IMR-90 (cell line): ENCODE measurements around the gene EPHB1. TPM values are rescaled to one million over a fixed set of nuclear protein-coding genes. Genes with fewer than 3 reads are reported as not detected.
A peak's percentile ranks its signal among the peaks of the same experiment; 100 is the strongest.

Source experiments
- ATAC-seq: fragments of 200-7000 bp; cut with Tn5 transposase; 2 replicates; pipeline ENCODE4 v1.9.1; 2020; ENCODE audit warnings: low read depth, mild to moderate bottlenecking, moderate library complexity
- BruUV-seq: library from RNA; stranded (reverse); fragments of 400-500 nt; replicated peaks from 2 replicates; lab custom pipeline; 2021; lab: Mats Ljungman, UMichigan
- CTCF ChIA-PET: fragments of 300-600 bp; formaldehyde crosslinking; extraction: SDS; loops from one replicate; lab custom pipeline; 2021; ENCODE audit warnings: antibody characterized with exemption; lab: Yijun Ruan, JAX
- POLR2A ChIA-PET: fragments of 300-600 bp; sonication (Branson Sonifier 250); formaldehyde crosslinking; loops from one replicate; lab custom pipeline; 2022; ENCODE audit warnings: antibody characterized with exemption; ENCODE audit not compliant: unreplicated experiment; lab: Charles Lee
- DNase-seq: peaks from one replicate; pipeline ENCODE4 v3.0.0; 2013
- H2AFZ ChIP-seq: replicated peaks from 2 replicates; pipeline ENCODE3; 2013; ENCODE audit warnings: low read length, mild to moderate bottlenecking; ENCODE audit not compliant: poor library complexity
- H2AK5ac ChIP-seq: 2 replicates; pipeline ENCODE4 v1.6.1; 2013; ENCODE audit warnings: low read depth, low read length, inconsistent platforms
- H2AK9ac ChIP-seq: replicated peaks from 2 replicates; pipeline ENCODE3; 2013; ENCODE audit warnings: mild to moderate bottlenecking, low read depth, low read length, moderate library complexity; ENCODE audit not compliant: poor library complexity
- H2BK120ac ChIP-seq: 2 replicates; pipeline ENCODE4 v1.6.1; 2013; ENCODE audit warnings: low read depth, low read length, inconsistent platforms
- H2BK15ac ChIP-seq: 3 replicates; pipeline ENCODE4 v1.6.1; 2013; ENCODE audit warnings: low read depth, low read length, inconsistent platforms
- H2BK20ac ChIP-seq: 2 replicates; pipeline ENCODE4 v1.6.1; 2013; ENCODE audit warnings: low read depth, mild to moderate bottlenecking, inconsistent platforms, low read length, moderate library complexity
- H2BK5ac ChIP-seq: 2 replicates; pipeline ENCODE4 v1.6.1; 2013; ENCODE audit warnings: mild to moderate bottlenecking, low read depth, low read length, inconsistent platforms; ENCODE audit not compliant: poor library complexity, severe bottlenecking
- H3K14ac ChIP-seq: replicated peaks from 2 replicates; pipeline ENCODE4 v1.6.1; 2013; ENCODE audit warnings: low read depth, low read length, inconsistent platforms
- H3K18ac ChIP-seq: 2 replicates; pipeline ENCODE4 v1.6.1; 2013; ENCODE audit warnings: low read depth, low read length, control low read depth
- H3K23ac ChIP-seq: 2 replicates; pipeline ENCODE4 v1.6.1; 2013; ENCODE audit warnings: low read depth, low read length, inconsistent platforms
- H3K27ac ChIP-seq: 2 replicates; pipeline ENCODE4 v1.5.1; 2013; ENCODE audit warnings: mild to moderate bottlenecking, control low read depth, low read length; ENCODE audit not compliant: insufficient read depth
- H3K27me3 ChIP-seq: 2 replicates; pipeline ENCODE4 v1.6.1; 2013; ENCODE audit warnings: low read length; ENCODE audit not compliant: control insufficient read depth, insufficient read depth
- H3K36me3 ChIP-seq: 2 replicates; pipeline ENCODE4 v1.6.1; 2013; ENCODE audit warnings: low read length, mixed read lengths; ENCODE audit not compliant: control insufficient read depth, insufficient read depth
- H3K4ac ChIP-seq: 2 replicates; pipeline ENCODE4 v1.6.1; 2013; ENCODE audit warnings: low read depth, low read length, inconsistent platforms
- H3K4me1 ChIP-seq: 2 replicates; pipeline ENCODE4 v1.6.1; 2013; ENCODE audit warnings: low read length, mixed read lengths; ENCODE audit not compliant: control insufficient read depth, insufficient read depth
- H3K4me2 ChIP-seq: 2 replicates; pipeline ENCODE4 v1.6.1; 2013; ENCODE audit warnings: low read depth, mild to moderate bottlenecking, control low read depth, low read length, moderate library complexity
- H3K4me3 ChIP-seq: 2 replicates; pipeline ENCODE4 v1.5.1; 2013; ENCODE audit warnings: low read depth, mild to moderate bottlenecking, control low read depth, low read length, moderate library complexity; ENCODE audit not compliant: insufficient read depth
- H3K56ac ChIP-seq: 2 replicates; pipeline ENCODE4 v1.6.1; 2013; ENCODE audit warnings: low read length, inconsistent platforms; ENCODE audit not compliant: insufficient read depth; ENCODE audit errors: extremely low read depth
- H3K79me1 ChIP-seq, 2 experiments: 2 replicates each; pipeline ENCODE4 v1.6.1; 2013; ENCODE audit warnings: low read length in 2 of 2, inconsistent platforms in 1 of 2, low read depth in 1 of 2
- H3K9ac ChIP-seq: 2 replicates; pipeline ENCODE4 v1.6.1; 2013; ENCODE audit warnings: low read depth, low read length, control low read depth
- H3K9me1 ChIP-seq: 2 replicates; pipeline ENCODE4 v1.6.1; 2013; ENCODE audit warnings: low read length, inconsistent platforms; ENCODE audit not compliant: insufficient read depth
- H3K9me3 ChIP-seq: 2 replicates; pipeline ENCODE4 v1.6.1; 2013; ENCODE audit warnings: low read length; ENCODE audit not compliant: control insufficient read depth, insufficient read depth
- H4K20me1 ChIP-seq: 2 replicates; pipeline ENCODE4 v1.6.1; 2013; ENCODE audit warnings: low read length, inconsistent platforms; ENCODE audit not compliant: insufficient read depth
- H4K5ac ChIP-seq: 2 replicates; pipeline ENCODE4 v1.6.1; 2013; ENCODE audit warnings: mild to moderate bottlenecking, low read depth, low read length, control low read depth
- H4K8ac ChIP-seq, 2 experiments: 2 replicates each; pipeline ENCODE4 v1.6.1; 2013; ENCODE audit warnings: low read depth in 2 of 2, low read length in 2 of 2, control low read depth in 1 of 2, inconsistent platforms in 1 of 2
- H4K91ac ChIP-seq: 2 replicates; pipeline ENCODE4 v1.6.1; 2013; ENCODE audit warnings: low read depth, low read length, inconsistent platforms; ENCODE audit not compliant: insufficient read depth
- BHLHE40 ChIP-seq: fragments of 150-350 bp; IDR thresholded peaks from 2 replicates; pipeline ENCODE4 v1.6.1; 2016; ENCODE audit warnings: mild to moderate bottlenecking, low read depth, low read length
- CHD1 ChIP-seq: IDR thresholded peaks from 2 replicates; pipeline ENCODE4 v1.6.1; 2012; ENCODE audit warnings: low read depth, low read length, improper control_type of control experiment
- MAZ ChIP-seq: IDR thresholded peaks from 2 replicates; pipeline ENCODE4 v1.6.1; 2012; ENCODE audit warnings: low read depth, mild to moderate bottlenecking, low read length, improper control_type of control experiment, moderate library complexity, borderline replicate concordance
- POLR2A ChIP-seq: IDR thresholded peaks from 2 replicates; pipeline ENCODE4 v1.6.1; 2012; ENCODE audit warnings: mild to moderate bottlenecking, low read depth, low read length
- RAD21 ChIP-seq: IDR thresholded peaks from 2 replicates; pipeline ENCODE4 v1.6.1; 2012; ENCODE audit warnings: low read length, improper control_type of control experiment
- RCOR1 ChIP-seq: IDR thresholded peaks from 2 replicates; pipeline ENCODE4 v1.6.1; 2012; ENCODE audit warnings: mild to moderate bottlenecking, low read length, improper control_type of control experiment; ENCODE audit not compliant: insufficient replicate concordance
- RFX5 ChIP-seq: IDR thresholded peaks from 2 replicates; pipeline ENCODE4 v1.8.0; 2012; ENCODE audit warnings: low read depth, mild to moderate bottlenecking, low read length, moderate library complexity
- SMC3 ChIP-seq: fragments of 150-350 bp; IDR thresholded peaks from 2 replicates; pipeline ENCODE4 v1.6.1; 2016; ENCODE audit warnings: low read depth, mild to moderate bottlenecking, antibody characterized with exemption, low read length, moderate library complexity
- WGBS, 2 experiments: methylation state at CpG; one replicate each; pipeline versions ENCODE4 v1.1.5 to v1.1.7; 2013; ENCODE audit warnings: missing lambda C conversion rate in 2 of 2; ENCODE audit not compliant: insufficient read length in 1 of 2; ENCODE audit errors: extremely low coverage in 2 of 2; 5-methylcytosine and 5-hydroxymethylcytosine counted together
- dilution Hi-C: fragments of 300-500 bp; cut with HindIII; formaldehyde crosslinking; loops from one replicate; pipeline ENCODE4 v1.14.3; 2018; ENCODE audit warnings: low sequenced_read_pairs; ENCODE audit not compliant: unreplicated experiment
- in situ Hi-C: fragments of 300-500 bp; cut with MboI; formaldehyde crosslinking; loops from 3 replicates; pipeline ENCODE4 v1.14.3; 2019; ENCODE audit warnings: low sequenced_read_pairs, inconsistent platforms, mixed read lengths
- intact Hi-C: fragments of 100-400 bp; cut with micrococcal nuclease; formaldehyde crosslinking; loops from 2 replicates; pipeline ENCODE4 v1.10.0; 2022
- polyA plus RNA-seq, 3 experiments: library from polyadenylated mRNA; depleted of rRNA; stranded (reverse); fragments of >200 nt; gene quantifications; 2 replicates each; pipeline ENCODE4 v1.2.3, GENCODE V29; 2012; ENCODE audit warnings: low replicate concordance in 1 of 3
- total RNA-seq: library from RNA; depleted of rRNA; stranded (reverse); fragments of >200 nt; gene quantifications from 2 replicates; pipeline ENCODE4 v1.2.3, GENCODE V29; 2012

EPHB1 gene
- total and polyA plus RNA-seq, 2 of the 4 experiments (the other 2 are of a cell fraction) = 0.17 to 0.36 TPM

DNA sequence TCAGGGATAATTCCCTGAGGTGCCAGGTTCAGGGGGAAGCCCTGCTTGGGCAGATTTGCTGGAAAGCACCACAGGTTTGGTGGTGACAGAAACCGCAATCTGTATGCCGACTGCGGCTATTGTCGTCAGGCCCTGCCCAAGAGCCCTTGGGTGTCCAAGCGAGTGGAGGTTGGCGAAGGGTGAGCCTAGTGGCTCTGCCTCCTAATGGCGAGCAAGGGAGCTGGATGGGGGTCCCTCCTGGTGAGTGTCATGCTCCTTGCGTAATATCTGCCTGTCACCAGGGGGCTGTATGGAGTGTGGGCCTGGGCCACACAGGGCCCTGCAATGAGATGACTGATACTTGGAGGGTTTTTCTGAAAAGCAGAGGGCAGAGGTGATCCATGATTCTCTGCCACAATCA lies 101.6 kb downstream of the EPHB1 start:
- ATAC-seq (no peak), DNase-seq (no peak)
- no peak for TF ChIP-seq CHD1
- TF ChIP-seq BHLHE40 = no peak
- no peak for TF ChIP-seq POLR2A
- TF ChIP-seq RFX5 = no peak
- TF ChIP-seq RCOR1 = no peak
- TF ChIP-seq RAD21 = no peak
- no peak for TF ChIP-seq MAZ
- no peak for TF ChIP-seq SMC3
- H2BK5ac ChIP-seq = no peak overlapping the region
- no peak overlapping the region for H4K91ac ChIP-seq
- H3K9me3 ChIP-seq = no peaks in the 10 kb centered on the region
- H3K4me2 ChIP-seq = no peak overlapping the region
- H3K23ac ChIP-seq = no peak overlapping the region
- no peak overlapping the region for H3K9ac ChIP-seq
- no peak overlapping the region for H3K27ac ChIP-seq
- no peak overlapping the region for H3K56ac ChIP-seq
- H3K18ac ChIP-seq = no peak overlapping the region
- no TSS peak for BruUV-seq
- WGBS, 2 experiments = 46% methylated on average over 2 of the region's 8 CpGs; no CpG with 5 or more reads in 1 of the 2 experiments
- H2AFZ ChIP-seq = peak overlapping the region; percentile 49
- in situ Hi-C loops (no loop called here), dilution Hi-C loops (no loop called here), intact Hi-C loops (no loop called here)
- no peak overlapping the region for H2BK15ac ChIP-seq
- no peaks in the 10 kb centered on the region for H4K20me1 ChIP-seq
- no peak overlapping the region for H3K4ac ChIP-seq
- no peak overlapping the region for H3K14ac ChIP-seq
- no peak overlapping the region for H2AK5ac ChIP-seq
- H2BK20ac ChIP-seq = no peak overlapping the region
- POLR2A ChIA-PET = no interaction called here
- H3K27me3 ChIP-seq = no peaks in the 10 kb centered on the region
- H3K36me3 ChIP-seq = no peaks in the 10 kb centered on the region
- no peak overlapping the region for H4K5ac ChIP-seq
- H3K4me3 ChIP-seq = no peak overlapping the region
- no peak overlapping the region for H2AK9ac ChIP-seq
- H3K4me1 ChIP-seq = no peaks in the 10 kb centered on the region
- no peaks in the 10 kb centered on the region for H3K79me1 ChIP-seq
- no peak overlapping the region for H4K8ac ChIP-seq
- no peak overlapping the region for H2BK120ac ChIP-seq
- no peaks in the 10 kb centered on the region for H3K9me1 ChIP-seq
- CTCF ChIA-PET = no interaction called here
